ENCODE results near the gene CALHM6. TPM values are rescaled to one million over a fixed set of nuclear protein-coding genes. Genes with fewer than 3 reads are reported as not detected.

The CALHM6 gene
- total and polyA plus RNA-seq, 2 experiments from 2014 or later: 1.7 TPM; not detected in 1

DNA sequence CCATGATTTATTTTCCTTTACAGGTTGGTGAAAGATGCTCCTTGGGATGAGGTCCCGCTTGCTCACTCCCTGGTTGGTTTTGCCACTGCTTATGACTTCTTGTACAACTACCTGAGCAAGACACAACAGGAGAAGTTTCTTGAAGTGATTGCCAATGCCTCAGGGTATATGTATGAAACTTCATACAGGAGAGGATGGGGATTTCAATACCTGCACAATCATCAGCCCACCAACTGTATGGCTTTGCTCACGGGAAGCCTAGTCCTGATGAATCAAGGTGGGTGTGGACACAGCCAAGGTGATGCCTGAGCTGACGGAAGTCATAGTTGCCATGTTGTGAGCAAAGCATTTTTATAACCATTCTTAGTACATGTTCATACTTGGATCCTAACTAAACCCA is 34.6 kb upstream of the CALHM6 start:
- Histone ChIP-seq H3K9me2 (ENCODE audit: insufficient read depth) (no peaks in the 10 kb centered on the region), H3K4me1 (ENCODE audit: insufficient read depth) (peaks cover 24% of the 10 kb centered on the region), H3K79me2 (ENCODE audit: insufficient read depth) (peaks cover 63% of the 10 kb centered on the region), H3K9me3 (ENCODE audit: low read depth) (no peaks in the 10 kb centered on the region), H3K36me3 (ENCODE audit: low read depth) (peaks cover 32% of the 10 kb centered on the region), H3K4me3 (no peak overlapping the region), H2AFZ (no peak overlapping the region), H3K27me3 (replicated peaks; ENCODE audit: insufficient read depth) (no peaks in the 10 kb centered on the region), H3K4me2 (ENCODE audit: unreplicated experiment) (no peak overlapping the region), H3K9ac (no peak overlapping the region), H3K27ac (no peak overlapping the region), H4K20me1 (ENCODE audit: insufficient read depth) (no peaks in the 10 kb centered on the region), H3F3A (ENCODE audit: insufficient read depth) (peaks cover 15% of the 10 kb centered on the region; the same call in 1 of the 2 replicates)
- WGBS, 2 experiments (ENCODE audit: low coverage in 1 of 2, low lambda C conversion rate in 2 of 2, missing lambda C conversion rate in 2 of 2): 99 to 100% methylated on average over 3 of the region's 3 CpGs
- TF ChIP-seq EZH2phosphoT487 (IDR thresholded peaks at IDR 0.05; ENCODE audit: insufficient read depth, low read depth): no peak
- TF ChIP-seq EZH2 (IDR thresholded peaks at IDR 0.05; ENCODE audit: insufficient read depth, poor library complexity, severe bottlenecking): no peak
- DNase-seq: no peak
- in situ Hi-C loops (cut with MboI): loop anchor here (10.0 kb wide), 1 partner anchor 142 kb away; no protein-coding TSS in a partner anchor

DNA sequence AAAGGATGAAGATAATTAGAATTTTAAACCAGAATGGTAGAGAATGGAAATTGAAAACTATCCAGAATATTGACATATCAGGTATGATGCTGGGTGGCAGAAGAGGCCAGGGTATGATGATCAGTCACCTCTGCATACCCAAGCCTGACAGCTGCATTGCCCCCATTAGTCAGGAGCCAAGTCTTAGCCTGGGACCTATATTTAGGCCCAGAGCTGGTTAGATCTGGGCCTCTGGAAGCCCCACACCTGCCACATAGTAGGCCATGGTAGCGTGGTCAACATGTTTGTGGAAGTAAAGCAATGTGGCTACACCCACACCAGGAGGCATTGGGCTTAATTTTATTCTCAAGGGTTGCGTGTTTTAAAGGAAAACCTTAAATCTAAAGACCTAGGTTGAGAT is 32.1 kb upstream of the CALHM6 start:
- Histone ChIP-seq H3K36me3 (ENCODE audit: low read depth) (peaks cover 54% of the 10 kb centered on the region), H3K4me2 (ENCODE audit: unreplicated experiment) (no peak overlapping the region), H2AFZ (no peak overlapping the region), H3K79me2 (ENCODE audit: insufficient read depth) (peaks cover 39% of the 10 kb centered on the region), H3K27me3 (replicated peaks; ENCODE audit: insufficient read depth) (no peaks in the 10 kb centered on the region), H3K4me1 (ENCODE audit: insufficient read depth) (peaks cover 8% of the 10 kb centered on the region), H3K4me3 (no peak overlapping the region), H3K9me2 (ENCODE audit: insufficient read depth) (no peaks in the 10 kb centered on the region), H3K9me3 (ENCODE audit: low read depth) (no peaks in the 10 kb centered on the region), H3K9ac (no peak overlapping the region), H3F3A (ENCODE audit: insufficient read depth) (0 out of 2 replicates have a peak, but pooled peaks cover 7% of the 10 kb centered on the region), H4K20me1 (ENCODE audit: insufficient read depth) (no peaks in the 10 kb centered on the region), H3K27ac (no peak overlapping the region)
- in situ Hi-C loops (cut with MboI): loop anchor here (10.0 kb wide), 1 partner anchor 144 kb away; no protein-coding TSS in a partner anchor
- 93 to 95% methylated on average over 2 of the region's 2 CpGs for WGBS, 2 experiments (ENCODE audit: low coverage in 1 of 2, low lambda C conversion rate in 2 of 2, missing lambda C conversion rate in 2 of 2)
- no peak for TF ChIP-seq EZH2phosphoT487 (IDR thresholded peaks at IDR 0.05; ENCODE audit: insufficient read depth, low read depth)
- TF ChIP-seq EZH2 (IDR thresholded peaks at IDR 0.05; ENCODE audit: insufficient read depth, poor library complexity, severe bottlenecking): no peak
- no peak for DNase-seq

DNA sequence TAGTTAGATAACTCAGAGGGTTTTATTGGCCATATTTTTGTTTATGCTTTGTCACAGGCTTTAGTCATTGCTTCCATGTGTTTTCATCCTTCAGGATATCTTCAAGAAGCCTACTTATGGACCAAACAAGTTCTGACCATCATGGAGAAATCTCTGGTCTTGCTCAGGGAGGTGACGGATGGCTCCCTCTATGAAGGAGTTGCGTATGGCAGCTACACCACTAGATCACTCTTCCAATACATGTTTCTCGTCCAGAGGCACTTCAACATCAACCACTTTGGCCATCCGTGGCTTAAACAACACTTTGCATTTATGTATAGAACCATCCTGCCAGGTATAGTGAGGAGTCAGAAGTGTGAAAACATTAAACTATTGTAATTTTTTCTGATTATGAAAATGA is 30.3 kb upstream of the CALHM6 start:
- H3K9ac ChIP-seq: no peak overlapping the region
- DNase-seq: no peak
- in situ Hi-C loops (cut with MboI): no loop called here

DNA sequence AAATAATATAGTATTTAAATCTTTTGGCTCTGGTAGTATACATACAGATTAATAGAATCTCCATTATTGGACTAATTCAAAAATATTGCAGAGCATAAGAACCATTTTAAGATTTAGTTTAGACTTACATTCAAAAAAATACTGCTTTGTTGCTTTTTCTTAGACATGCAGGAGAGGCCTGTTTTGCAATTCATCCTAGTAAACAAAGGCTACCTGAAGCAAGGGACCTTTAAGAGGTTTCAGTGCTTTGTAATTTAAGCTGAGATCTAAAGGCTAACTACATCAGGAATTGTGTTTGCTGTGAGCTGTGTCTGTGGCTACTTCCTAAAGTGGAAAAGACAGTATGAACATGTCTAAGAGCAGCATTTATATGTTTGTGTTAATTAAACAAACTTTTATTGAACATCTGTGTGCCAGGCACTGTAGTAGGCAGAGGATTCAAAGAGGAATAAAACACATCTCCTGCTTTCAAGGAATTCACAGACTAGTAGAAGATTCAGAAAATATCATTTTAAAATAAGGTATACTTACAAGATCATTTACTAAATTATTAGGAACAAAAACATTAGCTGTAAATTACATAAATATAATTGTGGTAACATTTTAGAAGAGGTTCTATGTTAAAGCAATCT is 29.1 kb upstream of the CALHM6 start:
- Histone ChIP-seq H3K4me2 (ENCODE audit: unreplicated experiment) (no peak overlapping the region), H3K4me1 (ENCODE audit: insufficient read depth) (no peaks in the 10 kb centered on the region), H4K20me1 (ENCODE audit: insufficient read depth) (no peaks in the 10 kb centered on the region), H3K27ac (no peak overlapping the region), H2AFZ (no peak overlapping the region), H3K4me3 (no peak overlapping the region), H3F3A (ENCODE audit: insufficient read depth) (no peaks in the 10 kb centered on the region), H3K79me2 (ENCODE audit: insufficient read depth) (peaks cover 16% of the 10 kb centered on the region), H3K9me2 (ENCODE audit: insufficient read depth) (no peaks in the 10 kb centered on the region), H3K27me3 (replicated peaks; ENCODE audit: insufficient read depth) (no peaks in the 10 kb centered on the region), H3K9me3 (ENCODE audit: low read depth) (no peaks in the 10 kb centered on the region), H3K36me3 (ENCODE audit: low read depth) (peaks cover 68% of the 10 kb centered on the region), H3K9ac (no peak overlapping the region)
- DNase-seq: no peak
- in situ Hi-C loops (cut with MboI): no loop called here
- TF ChIP-seq EZH2 (IDR thresholded peaks at IDR 0.05; ENCODE audit: insufficient read depth, poor library complexity, severe bottlenecking) (no peak), EZH2phosphoT487 (IDR thresholded peaks at IDR 0.05; ENCODE audit: insufficient read depth, low read depth) (no peak)

More for the DNA sequence above, 30.3 kb upstream of the CALHM6 start:
- Histone ChIP-seq H3K4me3 (no peak overlapping the region), H3K27ac (no peak overlapping the region), H2AFZ (no peak overlapping the region), H3F3A (ENCODE audit: insufficient read depth) (no peaks in the 10 kb centered on the region), H3K9me3 (ENCODE audit: low read depth) (no peaks in the 10 kb centered on the region), H3K9me2 (ENCODE audit: insufficient read depth) (no peaks in the 10 kb centered on the region), H3K79me2 (ENCODE audit: insufficient read depth) (peaks cover 28% of the 10 kb centered on the region), H3K4me2 (ENCODE audit: unreplicated experiment) (no peak overlapping the region), H3K36me3 (ENCODE audit: low read depth) (peaks cover 67% of the 10 kb centered on the region), H3K27me3 (replicated peaks; ENCODE audit: insufficient read depth) (no peaks in the 10 kb centered on the region), H4K20me1 (ENCODE audit: insufficient read depth) (no peaks in the 10 kb centered on the region), H3K4me1 (ENCODE audit: insufficient read depth) (no peaks in the 10 kb centered on the region)
- TF ChIP-seq EZH2 (IDR thresholded peaks at IDR 0.05; ENCODE audit: insufficient read depth, poor library complexity, severe bottlenecking) (no peak), EZH2phosphoT487 (IDR thresholded peaks at IDR 0.05; ENCODE audit: insufficient read depth, low read depth) (no peak)
- 97 to 100% methylated on average over 4 of the region's 4 CpGs for WGBS, 2 experiments (ENCODE audit: low coverage in 1 of 2, low lambda C conversion rate in 2 of 2, missing lambda C conversion rate in 2 of 2)
